B cell (primary cell): ENCODE data around the gene P2RX7.

Experiments used
- EZH2 ChIP-seq: IDR thresholded peaks from 2 replicates; pipeline ENCODE4 v1.6.1; 2012; ENCODE audit warnings: borderline replicate concordance, low read depth, mild to moderate bottlenecking, moderate library complexity, low read length; ENCODE audit not compliant: insufficient read depth, poor library complexity, severe bottlenecking
- TF ChIP-seq, protein P1 (sequence below): fragments of 200-600 bp; IDR thresholded peaks from one replicate; pipeline ENCODE4 v1.8.0; 2022; ENCODE audit warnings: antibody characterized with exemption, mild to moderate bottlenecking

DNA sequence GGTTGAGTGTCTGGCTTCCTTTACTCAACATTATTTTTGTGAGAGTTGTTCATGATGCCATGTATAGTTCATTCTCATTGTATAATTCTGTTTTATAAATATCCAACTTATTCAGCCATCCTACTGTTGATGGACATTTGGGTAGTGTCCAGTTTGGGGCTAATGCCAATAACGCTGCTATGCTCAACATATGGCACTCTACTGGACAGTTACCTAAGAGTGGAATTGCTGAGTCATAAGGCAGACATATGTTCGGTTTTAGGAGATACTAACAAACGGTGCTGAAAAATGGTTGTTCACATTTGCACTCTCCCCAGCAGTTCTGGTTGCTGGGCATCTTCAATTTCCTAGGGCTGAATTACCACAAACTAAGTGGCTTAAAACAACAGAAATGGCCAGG, 48.5 kb downstream of the P2RX7 start:
- TF ChIP-seq, protein P1, sequence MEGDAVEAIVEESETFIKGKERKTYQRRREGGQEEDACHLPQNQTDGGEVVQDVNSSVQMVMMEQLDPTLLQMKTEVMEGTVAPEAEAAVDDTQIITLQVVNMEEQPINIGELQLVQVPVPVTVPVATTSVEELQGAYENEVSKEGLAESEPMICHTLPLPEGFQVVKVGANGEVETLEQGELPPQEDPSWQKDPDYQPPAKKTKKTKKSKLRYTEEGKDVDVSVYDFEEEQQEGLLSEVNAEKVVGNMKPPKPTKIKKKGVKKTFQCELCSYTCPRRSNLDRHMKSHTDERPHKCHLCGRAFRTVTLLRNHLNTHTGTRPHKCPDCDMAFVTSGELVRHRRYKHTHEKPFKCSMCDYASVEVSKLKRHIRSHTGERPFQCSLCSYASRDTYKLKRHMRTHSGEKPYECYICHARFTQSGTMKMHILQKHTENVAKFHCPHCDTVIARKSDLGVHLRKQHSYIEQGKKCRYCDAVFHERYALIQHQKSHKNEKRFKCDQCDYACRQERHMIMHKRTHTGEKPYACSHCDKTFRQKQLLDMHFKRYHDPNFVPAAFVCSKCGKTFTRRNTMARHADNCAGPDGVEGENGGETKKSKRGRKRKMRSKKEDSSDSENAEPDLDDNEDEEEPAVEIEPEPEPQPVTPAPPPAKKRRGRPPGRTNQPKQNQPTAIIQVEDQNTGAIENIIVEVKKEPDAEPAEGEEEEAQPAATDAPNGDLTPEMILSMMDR: no peak
- no peak for TF ChIP-seq EZH2
